Natural killer cell (primary cell): ENCODE measurements around the gene C8B. TPM values are rescaled to one million over a fixed set of nuclear protein-coding genes. Genes with fewer than 3 reads are reported as not detected.

Experiments used
- ATAC-seq, 3 donors: fragments of 150-1000 bp in 2 of 3; fragments of 200-7000 bp in 1 of 3; cut with Tn5 transposase; 1 replicate in 1 of 3; 2 replicates in 2 of 3; pipeline ENCODE4 v1.10.0; 2021; ENCODE audit warnings: mild to moderate bottlenecking in 2 of 3, moderate library complexity in 2 of 3
- DNase-seq, 2 donors: peaks; one replicate each; pipeline versions ENCODE4 v3.0.0 to v3.0.0-alpha.2; 2013 to 2021; ENCODE audit warnings: mixed read lengths in 1 of 2
- H3K27ac ChIP-seq: one replicate; pipeline ENCODE4 v1.5.1; 2013; ENCODE audit warnings: mild to moderate bottlenecking, low read length
- H3K27me3 ChIP-seq: one replicate; pipeline ENCODE4 v1.6.1; 2013; ENCODE audit warnings: low read length; ENCODE audit not compliant: control insufficient read depth, insufficient read depth
- H3K36me3 ChIP-seq: one replicate; pipeline ENCODE4 v1.6.1; 2013; ENCODE audit warnings: low read length; ENCODE audit not compliant: control insufficient read depth, insufficient read depth
- H3K4me1 ChIP-seq: one replicate; pipeline ENCODE4 v1.6.1; 2013; ENCODE audit warnings: low read length; ENCODE audit not compliant: control insufficient read depth, insufficient read depth
- H3K4me3 ChIP-seq: one replicate; pipeline ENCODE4 v1.5.1; 2013; ENCODE audit warnings: low read length
- H3K9me3 ChIP-seq: one replicate; pipeline ENCODE4 v1.6.1; 2013; ENCODE audit warnings: low read length; ENCODE audit not compliant: control insufficient read depth, insufficient read depth
- H3K27ac Mint-ChIP-seq, 2 donors: one replicate each; pipeline ENCODE4 v1.8.0; 2022; ENCODE audit warnings: mild to moderate bottlenecking in 2 of 2, mixed read lengths in 2 of 2, moderate library complexity in 1 of 2
- H3K27me3 Mint-ChIP-seq, 2 donors: one replicate each; pipeline ENCODE4 v1.8.0; 2022; ENCODE audit warnings: low read depth in 2 of 2, mixed read lengths in 2 of 2
- H3K36me3 Mint-ChIP-seq: one replicate; pipeline ENCODE4 v1.8.0; 2022; ENCODE audit warnings: mixed read lengths
- H3K4me1 Mint-ChIP-seq, 2 donors: one replicate each; pipeline ENCODE4 v1.8.0; 2022; ENCODE audit warnings: mixed read lengths in 2 of 2
- H3K4me3 Mint-ChIP-seq: one replicate; pipeline ENCODE4 v1.8.0; 2022; ENCODE audit warnings: mild to moderate bottlenecking, moderate library complexity, mixed read lengths
- H3K9me3 Mint-ChIP-seq, 2 donors: one replicate each; pipeline ENCODE4 v1.8.0; 2022; ENCODE audit warnings: mixed read lengths in 2 of 2
- CTCF ChIP-seq: fragments of 200-600 bp; IDR thresholded peaks from one replicate; pipeline ENCODE4 v1.8.0; 2022; ENCODE audit warnings: antibody characterized with exemption
- WGBS: methylation state at CpG from one replicate; pipeline ENCODE4 v1.1.7; 2013; ENCODE audit warnings: missing lambda C conversion rate; ENCODE audit not compliant: insufficient coverage; 5-methylcytosine and 5-hydroxymethylcytosine counted together
- intact Hi-C: fragments of 100-400 bp; cut with micrococcal nuclease; formaldehyde crosslinking; loops from one replicate; pipeline ENCODE4 v1.14.2; 2022
- total RNA-seq, 4 donors: library from RNA; stranded (reverse); fragments of 120-200 nt in 1 of 4; gene quantifications; one replicate each; pipeline versions ENCODE4 v1.2.3 to v1.2.4, GENCODE V29; 2013 to 2022

The C8B gene
- total RNA-seq, 3 donors from 2014 or later (not counting 1 experiment from before 2014, with no cell fraction given): not detected

DNA sequence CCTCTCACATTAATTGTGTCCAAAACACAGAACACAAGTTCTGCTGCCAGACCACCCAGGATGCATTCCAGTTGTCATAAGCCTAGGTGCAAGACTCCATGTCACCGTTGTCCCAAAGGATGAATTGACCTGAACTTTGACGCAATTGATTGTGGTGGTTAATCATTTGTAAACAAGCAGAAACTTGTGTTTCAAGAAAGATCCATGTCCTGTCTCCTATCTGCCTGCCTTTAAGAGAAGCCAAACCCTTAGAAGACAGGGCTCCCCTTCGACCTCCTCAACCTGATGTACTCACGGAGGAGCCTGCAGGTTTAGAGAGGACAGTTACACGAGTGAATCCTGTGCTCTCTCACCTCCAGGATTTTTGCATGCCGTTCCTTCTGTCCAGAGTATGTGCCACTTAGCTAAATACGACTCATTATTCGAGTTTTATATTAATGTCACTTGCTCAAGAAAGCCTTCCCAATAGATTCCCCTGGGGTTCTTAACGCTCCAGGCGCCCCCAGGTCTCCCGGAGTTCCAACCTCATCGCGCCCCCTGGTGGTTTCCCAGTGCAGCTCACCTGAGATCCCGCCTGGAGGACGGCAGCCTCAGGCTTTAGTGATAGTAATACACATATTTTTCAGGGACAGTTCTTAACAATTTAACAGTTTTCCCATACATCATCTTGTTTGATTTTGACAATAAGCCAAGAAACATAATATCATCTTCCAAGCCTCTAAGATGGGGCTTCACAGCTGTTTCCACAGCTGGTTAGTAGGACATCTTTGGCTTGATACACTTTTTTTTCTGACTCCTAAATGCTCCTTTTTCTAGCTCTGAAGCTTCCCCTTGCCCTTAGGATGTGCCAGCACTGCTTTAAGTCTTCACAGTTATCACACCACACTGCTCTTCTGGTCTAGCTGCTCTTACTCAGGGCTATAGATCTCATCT lies 2.4 kb upstream of the C8B start:
- Mint-ChIP-seq H3K9me3 (no peaks in the 10 kb centered on the region), H3K4me1 (peaks cover 0 to 11% of the 10 kb centered on the region in 2 donors), H3K27ac (no peak overlapping the region), H3K4me3 (no peak overlapping the region), H3K36me3 (no peaks in the 10 kb centered on the region), H3K27me3 (peaks cover 0 to 7% of the 10 kb centered on the region in 2 donors)
- Histone ChIP-seq H3K4me1 (no peaks in the 10 kb centered on the region), H3K27me3 (no peaks in the 10 kb centered on the region), H3K36me3 (no peaks in the 10 kb centered on the region), H3K4me3 (no peak overlapping the region), H3K27ac (no peak overlapping the region), H3K9me3 (no peaks in the 10 kb centered on the region)
- intact Hi-C loops: loop anchor here (2.0 kb wide), 1 partner anchor 135 kb away; no protein-coding TSS in a partner anchor
- WGBS: 52% methylated on average over 15 of the region's 15 CpGs
- no peak for DNase-seq
- no peak for TF ChIP-seq CTCF
- ATAC-seq: no peak

GRCh38 chr1:56967355-56967754 lies 1.5 kb upstream of the C8B start:
- Histone ChIP-seq H3K9me3 (no peaks in the 10 kb centered on the region), H3K27me3 (no peaks in the 10 kb centered on the region), H3K36me3 (no peaks in the 10 kb centered on the region), H3K4me3 (no peak overlapping the region), H3K4me1 (no peaks in the 10 kb centered on the region), H3K27ac (no peak overlapping the region)
- intact Hi-C loops: no loop called here
- Mint-ChIP-seq H3K9me3 (no peaks in the 10 kb centered on the region), H3K36me3 (no peaks in the 10 kb centered on the region), H3K4me1 (peaks cover 0 to 11% of the 10 kb centered on the region in 2 donors), H3K27ac (no peak overlapping the region), H3K4me3 (no peak overlapping the region), H3K27me3 (peaks cover 0 to 7% of the 10 kb centered on the region in 2 donors)
- TF ChIP-seq CTCF: no peak
- ATAC-seq (no peak), DNase-seq (no peak)
- WGBS: 74% methylated on average over 3 of the region's 3 CpGs

DNA sequence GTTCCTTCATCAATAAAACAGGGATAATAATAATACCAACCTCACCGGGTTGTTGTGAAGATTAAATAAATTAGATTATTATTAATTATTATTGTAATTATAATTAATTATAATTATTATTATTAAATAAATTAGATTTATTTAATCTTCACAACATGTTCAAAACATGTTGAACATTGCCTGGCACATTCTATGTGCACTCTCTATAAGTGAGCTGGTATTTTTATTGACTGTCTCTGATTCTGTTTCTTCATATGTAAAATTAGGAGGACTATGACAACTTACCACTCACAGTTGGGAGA lies 834 bp upstream of the C8B start:
- Mint-ChIP-seq H3K27me3 (peaks cover 0 to 7% of the 10 kb centered on the region in 2 donors), H3K27ac (no peak overlapping the region), H3K36me3 (no peaks in the 10 kb centered on the region), H3K9me3 (no peaks in the 10 kb centered on the region), H3K4me1 (peaks cover 0 to 11% of the 10 kb centered on the region in 2 donors), H3K4me3 (no peak overlapping the region)
- Histone ChIP-seq H3K27me3 (no peaks in the 10 kb centered on the region), H3K4me1 (no peaks in the 10 kb centered on the region), H3K27ac (no peak overlapping the region), H3K36me3 (no peaks in the 10 kb centered on the region), H3K4me3 (no peak overlapping the region), H3K9me3 (no peaks in the 10 kb centered on the region)
- intact Hi-C loops: no loop called here
- ATAC-seq (no peak), DNase-seq (no peak)
- no peak for TF ChIP-seq CTCF
- no CpG with 5 or more reads among the region's 1 CpG for WGBS

DNA sequence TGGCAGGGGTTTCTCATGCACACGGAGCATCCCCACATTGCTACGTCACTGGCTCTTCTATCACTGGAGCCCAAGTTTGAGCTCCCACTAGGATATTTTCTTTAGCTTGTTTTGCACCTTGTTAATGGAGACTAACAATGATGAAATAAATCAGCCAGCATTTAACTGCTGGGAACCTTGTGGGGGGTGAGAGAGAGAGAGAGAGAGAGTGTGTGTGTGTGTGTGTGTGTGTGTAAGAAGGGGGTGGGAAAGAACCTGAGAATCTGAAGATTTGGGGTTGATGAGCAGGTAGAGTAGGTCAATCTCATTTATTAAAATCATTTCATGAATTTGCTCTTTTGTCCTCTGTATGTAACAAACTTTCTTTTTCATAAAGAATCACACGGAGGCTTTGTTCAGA lies 624 bp downstream of the C8B start:
- no peak overlapping the region for H3K4me3 Mint-ChIP-seq
- no peaks in the 10 kb centered on the region for H3K36me3 Mint-ChIP-seq
- peaks cover 0 to 7% of the 10 kb centered on the region in 2 donors for H3K27me3 Mint-ChIP-seq
- Histone ChIP-seq H3K4me3 (no peak overlapping the region), H3K27me3 (no peaks in the 10 kb centered on the region), H3K9me3 (no peaks in the 10 kb centered on the region), H3K27ac (no peak overlapping the region), H3K4me1 (no peaks in the 10 kb centered on the region), H3K36me3 (no peaks in the 10 kb centered on the region)
- WGBS: 89% methylated on average over 3 of the region's 3 CpGs
- no peak for TF ChIP-seq CTCF
- no peaks in the 10 kb centered on the region for H3K9me3 Mint-ChIP-seq
- intact Hi-C loops: no loop called here
- DNase-seq (no peak), ATAC-seq (no peak)
- no peak overlapping the region for H3K27ac Mint-ChIP-seq
- peaks cover 0 to 11% of the 10 kb centered on the region in 2 donors for H3K4me1 Mint-ChIP-seq
